Neural progenitor cell (in vitro differentiated cells): ENCODE results near the gene CRHR2. TPM values are rescaled to one million over a fixed set of nuclear protein-coding genes. Genes with fewer than 3 reads are reported as not detected.
"Not testable (repeated sequence)": the region's sequence is repeated elsewhere in the genome, so short reads cannot be mapped to it uniquely, and the experiment has no call there.

Source experiments
- DNase-seq: peaks from one replicate; pipeline ENCODE4 v3.0.0-alpha.2; 2016; ENCODE audit warnings: low spot score
- H2AFZ ChIP-seq: fragments of 200-600 bp; sonication (generic); replicated peaks from 2 replicates; pipeline ENCODE4 v1.6.1; 2016; ENCODE audit warnings: antibody characterized with exemption
- H3F3A ChIP-seq: fragments of 200-600 bp; sonication (generic); 2 replicates; pipeline ENCODE4 v1.6.1; 2016; ENCODE audit warnings: antibody characterized with exemption, low read depth
- H3K27ac ChIP-seq: fragments of 200-600 bp; sonication (generic); 2 replicates; pipeline ENCODE4 v1.5.1; 2016; ENCODE audit warnings: mild to moderate bottlenecking
- H3K27me3 ChIP-seq: fragments of 200-600 bp; sonication (generic); 2 replicates; pipeline ENCODE4 v1.6.1; 2016; ENCODE audit warnings: mild to moderate bottlenecking, moderate library complexity
- H3K36me3 ChIP-seq: fragments of 200-600 bp; sonication (generic); 2 replicates; pipeline ENCODE4 v1.5.1; 2016
- H3K4me1 ChIP-seq: fragments of 200-600 bp; sonication (generic); 2 replicates; pipeline ENCODE4 v1.6.1; 2016; ENCODE audit warnings: mixed run types
- H3K4me2 ChIP-seq: fragments of 200-600 bp; sonication (generic); 2 replicates; pipeline ENCODE4 v1.6.1; 2016
- H3K4me3 ChIP-seq: fragments of 200-600 bp; sonication (generic); 2 replicates; pipeline ENCODE4 v1.5.1; 2016
- H3K79me2 ChIP-seq: fragments of 200-600 bp; sonication (generic); 2 replicates; pipeline ENCODE4 v1.6.1; 2016; ENCODE audit warnings: low read depth
- H3K9ac ChIP-seq: fragments of 200-600 bp; sonication (generic); 2 replicates; pipeline ENCODE4 v1.6.1; 2016
- H3K9me3 ChIP-seq: fragments of 200-600 bp; sonication (generic); 2 replicates; pipeline ENCODE4 v1.5.1; 2016; ENCODE audit warnings: low read depth
- H4K20me1 ChIP-seq: fragments of 200-600 bp; sonication (generic); 2 replicates; pipeline ENCODE4 v1.6.1; 2016; ENCODE audit warnings: low read depth
- H3K27ac Mint-ChIP-seq: 3 replicates; pipeline ENCODE4 v1.8.0; 2021; ENCODE audit warnings: mixed read lengths
- H3K27me3 Mint-ChIP-seq: 2 replicates; pipeline ENCODE4 v1.8.0; 2022; ENCODE audit warnings: low read depth, mild to moderate bottlenecking, inconsistent platforms, moderate library complexity, mixed read lengths; ENCODE audit not compliant: insufficient read depth
- H3K36me3 Mint-ChIP-seq: 3 replicates; pipeline ENCODE4 v1.8.0; 2021; ENCODE audit warnings: mixed read lengths
- H3K4me1 Mint-ChIP-seq: 3 replicates; pipeline ENCODE4 v1.8.0; 2021; ENCODE audit warnings: mixed read lengths
- H3K4me3 Mint-ChIP-seq: 3 replicates; pipeline ENCODE4 v1.8.0; 2021; ENCODE audit warnings: mild to moderate bottlenecking, moderate library complexity, mixed read lengths
- H3K9me3 Mint-ChIP-seq: 3 replicates; pipeline ENCODE4 v1.8.0; 2020; ENCODE audit warnings: mixed read lengths
- EZH2 ChIP-seq: fragments of 200-600 bp; sonication (generic); IDR thresholded peaks from 2 replicates; pipeline ENCODE4 v1.6.1; 2017; ENCODE audit warnings: antibody characterized with exemption, mild to moderate bottlenecking, moderate library complexity
- EZH2phosphoT487 ChIP-seq: fragments of 200-600 bp; sonication (generic); IDR thresholded peaks from 2 replicates; pipeline ENCODE4 v1.6.1; 2017; ENCODE audit warnings: antibody characterized with exemption
- total RNA-seq: library from RNA; depleted of rRNA; stranded (reverse); fragments of >200 nt; gene quantifications from 2 replicates; pipeline ENCODE4 v1.2.3, GENCODE V29; 2015; ENCODE audit warnings: low replicate concordance
- TF ChIP-seq, protein P1 (sequence below): fragments of 200-600 bp; sonication (generic); IDR thresholded peaks from 2 replicates; pipeline ENCODE4 v1.5.1; 2017; ENCODE audit warnings: antibody characterized with exemption, mild to moderate bottlenecking

Gene CRHR2
- total RNA-seq, 1 donor from 2014 or later, result not detected

DNA sequence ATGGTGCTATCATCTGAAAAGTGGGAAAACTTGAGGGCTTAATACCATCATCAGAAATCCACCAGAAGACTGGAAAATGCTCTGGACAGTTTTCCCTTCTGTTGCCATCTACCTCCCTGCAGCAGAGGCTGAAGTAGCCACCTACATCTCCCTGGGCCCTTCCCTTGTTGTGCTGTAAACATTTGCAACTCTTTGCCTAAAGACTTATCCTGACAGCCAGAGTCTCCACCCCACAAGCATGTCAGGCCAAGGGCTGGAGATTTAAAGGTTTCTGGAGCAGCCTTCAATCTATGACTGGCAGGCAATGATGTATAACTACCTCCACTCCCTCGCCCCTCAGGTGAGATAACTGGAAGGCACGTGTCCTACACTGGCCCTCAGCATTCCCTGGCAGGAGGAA is 39.9 kb upstream of the CRHR2 start:
- DNase-seq, result no peak
- Histone ChIP-seq H3K79me2 (no peaks in the 10 kb centered on the region), H3K4me3 (no peak overlapping the region), H3K4me2 (no peak overlapping the region), H3K36me3 (no peaks in the 10 kb centered on the region), H3K27ac (no peak overlapping the region), H3K9ac (no peak overlapping the region), H3K27me3 (no peaks in the 10 kb centered on the region), H2AFZ (no peak overlapping the region), H4K20me1 (no peaks in the 10 kb centered on the region), H3K4me1 (peaks cover 6% of the 10 kb centered on the region), H3F3A (peaks cover 13% of the 10 kb centered on the region), H3K9me3 (no peaks in the 10 kb centered on the region)
- Mint-ChIP-seq H3K4me1 (peaks cover 4% of the 10 kb centered on the region), H3K27me3 (peaks cover 4% of the 10 kb centered on the region), H3K9me3 (peaks cover 26% of the 10 kb centered on the region), H3K36me3 (peaks cover 2% of the 10 kb centered on the region), H3K27ac (no peak overlapping the region), H3K4me3 (no peak overlapping the region)
- no peak for TF ChIP-seq EZH2phosphoT487

DNA sequence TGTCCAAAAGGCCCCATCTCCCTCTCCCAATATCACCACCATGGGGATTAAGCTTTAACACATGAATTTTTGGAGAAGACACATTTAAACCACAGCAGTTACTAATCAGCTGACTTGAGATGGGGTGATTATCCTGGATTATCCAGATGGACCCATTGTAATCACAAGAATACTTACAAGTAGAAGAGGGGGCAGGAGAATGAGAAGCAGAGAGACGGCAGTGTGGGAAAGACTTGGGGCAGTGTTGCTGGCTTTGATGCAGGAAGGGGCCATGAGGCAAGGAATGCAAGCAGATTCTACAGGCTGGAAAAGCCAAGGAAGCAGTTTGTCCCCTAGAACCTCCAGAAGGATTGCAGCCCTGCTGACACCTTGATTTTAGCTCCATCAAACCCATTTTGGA is 39.0 kb upstream of the CRHR2 start:
- Histone ChIP-seq H3K4me3 (no peak overlapping the region), H3K9ac (no peak overlapping the region), H4K20me1 (no peaks in the 10 kb centered on the region), H3F3A (peaks cover 13% of the 10 kb centered on the region), H3K36me3 (no peaks in the 10 kb centered on the region), H3K27ac (no peak overlapping the region), H3K4me1 (peaks cover 5% of the 10 kb centered on the region), H3K4me2 (no peak overlapping the region), H2AFZ (no peak overlapping the region), H3K27me3 (no peaks in the 10 kb centered on the region), H3K79me2 (no peaks in the 10 kb centered on the region), H3K9me3 (no peaks in the 10 kb centered on the region)
- H3K4me3 Mint-ChIP-seq, result no peak overlapping the region
- DNase-seq, result no peak
- peaks cover 2% of the 10 kb centered on the region for H3K27me3 Mint-ChIP-seq
- H3K36me3 Mint-ChIP-seq, result peaks cover 2% of the 10 kb centered on the region
- TF ChIP-seq, protein P1, sequence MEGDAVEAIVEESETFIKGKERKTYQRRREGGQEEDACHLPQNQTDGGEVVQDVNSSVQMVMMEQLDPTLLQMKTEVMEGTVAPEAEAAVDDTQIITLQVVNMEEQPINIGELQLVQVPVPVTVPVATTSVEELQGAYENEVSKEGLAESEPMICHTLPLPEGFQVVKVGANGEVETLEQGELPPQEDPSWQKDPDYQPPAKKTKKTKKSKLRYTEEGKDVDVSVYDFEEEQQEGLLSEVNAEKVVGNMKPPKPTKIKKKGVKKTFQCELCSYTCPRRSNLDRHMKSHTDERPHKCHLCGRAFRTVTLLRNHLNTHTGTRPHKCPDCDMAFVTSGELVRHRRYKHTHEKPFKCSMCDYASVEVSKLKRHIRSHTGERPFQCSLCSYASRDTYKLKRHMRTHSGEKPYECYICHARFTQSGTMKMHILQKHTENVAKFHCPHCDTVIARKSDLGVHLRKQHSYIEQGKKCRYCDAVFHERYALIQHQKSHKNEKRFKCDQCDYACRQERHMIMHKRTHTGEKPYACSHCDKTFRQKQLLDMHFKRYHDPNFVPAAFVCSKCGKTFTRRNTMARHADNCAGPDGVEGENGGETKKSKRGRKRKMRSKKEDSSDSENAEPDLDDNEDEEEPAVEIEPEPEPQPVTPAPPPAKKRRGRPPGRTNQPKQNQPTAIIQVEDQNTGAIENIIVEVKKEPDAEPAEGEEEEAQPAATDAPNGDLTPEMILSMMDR, result no peak
- TF ChIP-seq EZH2phosphoT487 (no peak), EZH2 (no peak)
- peaks cover 32% of the 10 kb centered on the region for H3K9me3 Mint-ChIP-seq
- H3K4me1 Mint-ChIP-seq, result peaks cover 4% of the 10 kb centered on the region
- no peak overlapping the region for H3K27ac Mint-ChIP-seq

DNA sequence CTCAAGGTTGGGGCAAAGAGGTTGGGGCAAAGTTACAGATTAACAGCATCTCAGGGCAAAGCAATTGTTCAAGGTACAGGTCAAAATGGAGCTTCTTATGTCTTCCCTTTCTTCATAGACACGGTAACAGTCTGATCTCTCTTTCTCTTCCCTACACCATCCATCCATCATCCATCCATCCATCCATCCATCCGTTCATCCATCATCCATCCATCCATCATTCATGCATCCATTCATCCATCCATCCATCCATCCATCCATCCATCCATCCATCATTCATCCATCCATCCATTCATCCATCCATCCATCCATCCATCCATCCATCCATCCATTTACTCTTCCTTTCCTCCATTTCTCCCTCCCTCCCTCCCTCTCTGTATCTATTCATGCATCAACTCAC is 37.2 kb upstream of the CRHR2 start:
- H3K36me3 ChIP-seq, H3K27ac ChIP-seq, H4K20me1 ChIP-seq, H3F3A ChIP-seq, H3K4me3 ChIP-seq, DNase-seq, H2AFZ ChIP-seq, H3K4me1 Mint-ChIP-seq, H3K27ac Mint-ChIP-seq, H3K27me3 Mint-ChIP-seq, H3K79me2 ChIP-seq, H3K27me3 ChIP-seq, H3K4me3 Mint-ChIP-seq, H3K36me3 Mint-ChIP-seq, H3K4me2 ChIP-seq, H3K9ac ChIP-seq, H3K4me1 ChIP-seq, H3K9me3 ChIP-seq: not testable (repeated sequence)
- peaks cover 32% of the 10 kb centered on the region for H3K9me3 Mint-ChIP-seq

DNA sequence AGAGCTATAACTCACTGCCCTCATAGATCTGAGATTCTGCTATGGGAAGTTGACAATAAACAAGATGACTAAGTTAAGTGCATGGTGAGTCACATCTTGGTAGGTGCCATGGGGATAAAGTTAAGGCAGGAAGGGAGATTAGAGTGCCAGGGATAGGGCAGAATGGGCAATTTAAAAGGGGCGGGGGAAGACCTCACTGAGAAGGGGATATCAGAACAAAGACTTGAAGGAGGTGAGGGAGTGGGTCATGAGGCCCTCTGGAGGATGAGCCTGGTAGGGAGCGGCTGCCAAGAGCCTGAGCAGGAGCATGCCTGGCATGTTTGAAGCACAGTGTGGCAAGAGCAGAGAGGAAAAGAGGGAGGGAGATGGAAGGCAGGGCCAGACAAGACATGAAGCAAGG is 34.9 kb upstream of the CRHR2 start:
- H3K27ac ChIP-seq, result no peak overlapping the region
- no peaks in the 10 kb centered on the region for H3K9me3 ChIP-seq
- no peaks in the 10 kb centered on the region for H3K27me3 ChIP-seq
- no peak for DNase-seq
- H3K4me3 ChIP-seq, result no peak overlapping the region
- H3K9ac ChIP-seq, result no peak overlapping the region
- Mint-ChIP-seq H3K36me3 (peaks cover 2% of the 10 kb centered on the region), H3K27ac (no peak overlapping the region), H3K4me3 (no peak overlapping the region), H3K9me3 (peaks cover 32% of the 10 kb centered on the region), H3K4me1 (no peaks in the 10 kb centered on the region), H3K27me3 (peaks cover 5% of the 10 kb centered on the region)
- H4K20me1 ChIP-seq, result no peaks in the 10 kb centered on the region
- H2AFZ ChIP-seq, result no peak overlapping the region
- no peak overlapping the region for H3K4me2 ChIP-seq
- no peaks in the 10 kb centered on the region for H3K36me3 ChIP-seq
- no peaks in the 10 kb centered on the region for H3F3A ChIP-seq
- H3K4me1 ChIP-seq, result no peaks in the 10 kb centered on the region
- no peaks in the 10 kb centered on the region for H3K79me2 ChIP-seq
- TF ChIP-seq EZH2phosphoT487, result no peak
- TF ChIP-seq EZH2, result no peak
- TF ChIP-seq, protein P1, result peak; percentile 11
